Stimulated activated CD8-positive, alpha-beta memory T cell treated with anti-CD3 and anti-CD28 coated beads, Interleukin-4, amount 100 ng/mL, for 24 hours (primary cell): ENCODE measurements around the gene ABLIM1.

ENCODE experiments used
- DNase-seq: peaks from one replicate; pipeline ENCODE4 v3.0.0-alpha.2; 2020; ENCODE audit warnings: low read depth

ABLIM1 gene

GRCh38 chr10:114679552-114679951 lies 21.5 kb upstream of the ABLIM1 start:
- DNase-seq, result no peak

- DNase-seq, result no peak
These were observed 20.7 kb upstream of the ABLIM1 start for GRCh38 chr10:114678820-114679219.

- no peak for DNase-seq
These were observed 20.3 kb upstream of the ABLIM1 start for GRCh38 chr10:114678336-114678735.

- DNase-seq, result no peak
These were observed 16.3 kb upstream of the ABLIM1 start for GRCh38 chr10:114674346-114674745.

- no peak for DNase-seq
These were observed 11.6 kb upstream of the ABLIM1 start for GRCh38 chr10:114669648-114670047.

- DNase-seq, result no peak
These were observed 10.5 kb upstream of the ABLIM1 start for GRCh38 chr10:114668375-114669080.

- no peak for DNase-seq
These were observed 7.8 kb upstream of the ABLIM1 start for GRCh38 chr10:114665873-114666272.

- DNase-seq, result no peak
These were observed 7.3 kb upstream of the ABLIM1 start for GRCh38 chr10:114665406-114665805.

- DNase-seq, result no peak
These were observed 6.1 kb upstream of the ABLIM1 start for GRCh38 chr10:114664127-114664526.

GRCh38 chr10:114663626-114664025 lies 5.6 kb upstream of the ABLIM1 start:
- DNase-seq, result no peak

GRCh38 chr10:114662646-114663217 lies 4.7 kb upstream of the ABLIM1 start:
- DNase-seq, result no peak

GRCh38 chr10:114661212-114661880 lies 3.3 kb upstream of the ABLIM1 start:
- DNase-seq, result no peak

GRCh38 chr10:114655671-114656070 lies 2.4 kb downstream of the ABLIM1 start:
- DNase-seq, result no peak

- no peak for DNase-seq
These were observed 3.1 kb downstream of the ABLIM1 start for GRCh38 chr10:114654822-114655575.

- no peak for DNase-seq
These were observed 4.1 kb downstream of the ABLIM1 start for GRCh38 chr10:114653926-114654325.

GRCh38 chr10:114652402-114653368 lies 5.4 kb downstream of the ABLIM1 start:
- DNase-seq, result no peak

GRCh38 chr10:114650831-114651230 lies 7.2 kb downstream of the ABLIM1 start:
- no peak for DNase-seq

GRCh38 chr10:114650266-114650665 lies 7.8 kb downstream of the ABLIM1 start:
- no peak for DNase-seq

GRCh38 chr10:114649217-114649903 lies 8.7 kb downstream of the ABLIM1 start:
- DNase-seq, result no peak

GRCh38 chr10:114648368-114648767 lies 9.7 kb downstream of the ABLIM1 start:
- no peak for DNase-seq
